ENCODE data around the gene SPIRE1.

GRCh38 chr18:12597760-12598159, 60.1 kb downstream of the SPIRE1 start:
- TF ChIP-seq POLR2A (IDR thresholded peaks at IDR 0.05) (no peak), EP300 (IDR thresholded peaks at IDR 0.05) (no peak)
